ENCODE results near the gene PLA2R1. TPM values are rescaled to one million over a fixed set of nuclear protein-coding genes. Genes with fewer than 3 reads are reported as not detected.

PLA2R1 gene
- total and polyA plus RNA-seq, 9 donors, result 9.9 to 33.8 (median 20.4) TPM

DNA sequence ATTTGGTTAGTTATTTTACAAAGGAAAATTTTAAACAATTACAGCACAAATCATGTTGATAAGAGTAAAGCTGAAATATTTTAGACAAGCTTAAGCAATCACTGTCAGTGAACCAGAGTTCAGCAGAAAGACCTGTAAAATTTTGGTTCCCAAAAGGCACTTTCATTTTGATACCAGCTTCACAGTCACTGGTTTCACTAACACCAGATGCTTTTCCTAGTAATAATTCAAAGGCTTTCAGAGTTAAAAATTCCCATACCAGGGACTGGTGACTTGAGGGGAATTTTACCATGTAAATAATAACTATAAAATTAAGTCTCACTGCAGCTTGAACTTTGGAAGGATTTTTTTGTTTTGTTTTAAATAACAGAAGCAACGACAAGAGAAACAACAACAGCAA lies 162.1 kb downstream of the PLA2R1 start:
- Histone ChIP-seq H3K36me3 (no peaks in the 10 kb centered on the region), H3K9me3 (no peaks in the 10 kb centered on the region), H3K27me3 (no peaks in the 10 kb centered on the region), H3K4me3 (no peak overlapping the region), H3K27ac (no peak overlapping the region), H3K4me1 (ENCODE audit: insufficient read depth) (peaks cover 4% of the 10 kb centered on the region)
- intact Hi-C loops (cut with DNase I), result no loop called here
- DNase-seq, result no peak
- TF ChIP-seq, protein P1, sequence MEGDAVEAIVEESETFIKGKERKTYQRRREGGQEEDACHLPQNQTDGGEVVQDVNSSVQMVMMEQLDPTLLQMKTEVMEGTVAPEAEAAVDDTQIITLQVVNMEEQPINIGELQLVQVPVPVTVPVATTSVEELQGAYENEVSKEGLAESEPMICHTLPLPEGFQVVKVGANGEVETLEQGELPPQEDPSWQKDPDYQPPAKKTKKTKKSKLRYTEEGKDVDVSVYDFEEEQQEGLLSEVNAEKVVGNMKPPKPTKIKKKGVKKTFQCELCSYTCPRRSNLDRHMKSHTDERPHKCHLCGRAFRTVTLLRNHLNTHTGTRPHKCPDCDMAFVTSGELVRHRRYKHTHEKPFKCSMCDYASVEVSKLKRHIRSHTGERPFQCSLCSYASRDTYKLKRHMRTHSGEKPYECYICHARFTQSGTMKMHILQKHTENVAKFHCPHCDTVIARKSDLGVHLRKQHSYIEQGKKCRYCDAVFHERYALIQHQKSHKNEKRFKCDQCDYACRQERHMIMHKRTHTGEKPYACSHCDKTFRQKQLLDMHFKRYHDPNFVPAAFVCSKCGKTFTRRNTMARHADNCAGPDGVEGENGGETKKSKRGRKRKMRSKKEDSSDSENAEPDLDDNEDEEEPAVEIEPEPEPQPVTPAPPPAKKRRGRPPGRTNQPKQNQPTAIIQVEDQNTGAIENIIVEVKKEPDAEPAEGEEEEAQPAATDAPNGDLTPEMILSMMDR (IDR thresholded peaks at IDR 0.05), result no peak
- TF ChIP-seq EP300 (IDR thresholded peaks at IDR 0.05), result no peak
- no peak for TF ChIP-seq POLR2A (IDR thresholded peaks at IDR 0.05)
- 18 to 45% (median 43%) methylated on average over 1 of the region's 1 CpG for WGBS, 3 donors

DNA sequence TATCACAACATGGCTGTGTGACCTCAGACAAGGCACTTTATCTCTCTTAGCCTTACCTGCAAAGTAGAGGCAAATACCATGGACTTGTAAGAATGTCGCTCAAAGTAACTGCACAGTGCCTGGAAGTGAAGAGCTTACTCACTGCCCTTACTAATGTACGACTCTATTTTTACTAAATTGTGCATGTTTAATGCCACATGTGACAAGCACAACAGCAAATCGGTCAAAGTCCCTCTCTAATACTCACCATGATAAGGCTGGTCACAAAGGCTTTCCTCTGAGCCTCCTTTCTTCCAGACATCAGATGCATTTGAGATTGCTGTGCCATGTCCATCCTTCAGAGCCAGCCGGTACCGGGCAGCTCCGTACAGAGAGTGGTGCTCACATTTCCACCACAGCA lies 164.0 kb downstream of the PLA2R1 start:
- DNase-seq, result no peak
- H3K4me1 ChIP-seq (ENCODE audit: insufficient read depth), result peaks cover 4% of the 10 kb centered on the region
- no peaks in the 10 kb centered on the region for H3K9me3 ChIP-seq
- 91 to 95% (median 93%) methylated on average over 6 of the region's 6 CpGs for WGBS, 3 donors
- H3K27ac ChIP-seq, result no peak overlapping the region
- intact Hi-C loops (cut with DNase I), result no loop called here
- no peaks in the 10 kb centered on the region for H3K27me3 ChIP-seq
- TF ChIP-seq EP300 (IDR thresholded peaks at IDR 0.05) (no peak), POLR2A (IDR thresholded peaks at IDR 0.05) (no peak)
- TF ChIP-seq, protein P1 (IDR thresholded peaks at IDR 0.05), result no peak
- H3K36me3 ChIP-seq, result no peaks in the 10 kb centered on the region
- H3K4me3 ChIP-seq, result no peak overlapping the region

DNA sequence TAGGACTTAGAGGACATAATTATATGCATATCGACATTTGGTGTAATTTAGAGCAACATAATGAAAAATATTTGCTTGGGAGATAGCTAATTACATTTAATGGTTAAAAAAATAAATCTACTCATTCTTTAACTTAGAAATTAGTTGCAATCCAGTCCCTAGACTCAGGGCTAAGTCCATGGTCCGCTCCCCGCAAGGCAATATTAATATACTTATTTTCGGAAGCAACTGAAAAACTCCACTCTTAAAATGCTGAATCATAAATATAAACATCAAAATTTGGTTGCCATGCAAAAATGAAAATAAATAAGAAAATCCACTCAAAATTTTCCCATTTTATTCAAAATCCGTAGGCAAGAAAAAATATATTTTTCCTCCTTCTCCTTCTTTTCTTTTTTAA lies 164.7 kb downstream of the PLA2R1 start:
- H3K36me3 ChIP-seq, result no peaks in the 10 kb centered on the region
- H3K27ac ChIP-seq, result no peak overlapping the region
- no peaks in the 10 kb centered on the region for H3K9me3 ChIP-seq
- no peak for DNase-seq
- intact Hi-C loops (cut with DNase I), result no loop called here
- H3K4me3 ChIP-seq, result no peak overlapping the region
- H3K27me3 ChIP-seq, result no peaks in the 10 kb centered on the region
- peaks cover under 1% of the 10 kb centered on the region for H3K4me1 ChIP-seq (ENCODE audit: insufficient read depth)
- TF ChIP-seq POLR2A (IDR thresholded peaks at IDR 0.05) (no peak), EP300 (IDR thresholded peaks at IDR 0.05) (no peak)
- TF ChIP-seq, protein P1 (IDR thresholded peaks at IDR 0.05), result no peak
- 89 to 94% (median 93%) methylated on average over 5 of the region's 5 CpGs for WGBS, 3 donors

DNA sequence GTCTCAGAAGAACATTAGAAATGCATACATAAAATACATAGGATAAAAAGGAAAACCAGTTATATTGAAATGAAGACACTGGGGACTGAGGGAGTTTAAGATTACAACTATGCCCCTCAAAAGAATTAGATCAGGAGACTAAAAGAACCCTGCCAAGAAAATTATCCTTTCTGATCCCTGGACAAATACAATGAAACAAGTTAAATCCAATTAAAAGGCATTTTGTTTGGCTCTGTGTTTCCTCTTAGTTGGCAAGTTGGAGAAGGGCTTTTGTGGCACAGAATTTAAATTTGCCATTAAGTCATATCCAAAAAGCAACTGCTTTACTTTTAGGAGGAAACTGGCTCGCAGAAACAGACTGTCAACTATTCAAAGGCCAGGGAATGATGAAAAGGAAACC lies 165.3 kb downstream of the PLA2R1 start:
- DNase-seq, result no peak
- intact Hi-C loops (cut with DNase I), result no loop called here
- WGBS, 3 donors, result 21 to 36% (median 35%) methylated on average over 1 of the region's 1 CpG

More for the DNA sequence above, 165.3 kb downstream of the PLA2R1 start:
- no peaks in the 10 kb centered on the region for H3K36me3 ChIP-seq
- no peaks in the 10 kb centered on the region for H3K27me3 ChIP-seq
- TF ChIP-seq POLR2A (IDR thresholded peaks at IDR 0.05) (no peak), EP300 (IDR thresholded peaks at IDR 0.05) (no peak)
- TF ChIP-seq, protein P1 (IDR thresholded peaks at IDR 0.05), result no peak
- no peaks in the 10 kb centered on the region for H3K9me3 ChIP-seq
- H3K27ac ChIP-seq, result no peak overlapping the region
- no peaks in the 10 kb centered on the region for H3K4me1 ChIP-seq (ENCODE audit: insufficient read depth)
- H3K4me3 ChIP-seq, result no peak overlapping the region

All from ovary (tissue), 9 donors.